ENCODE measurements around the gene NALCN. TPM values are rescaled to one million over a fixed set of nuclear protein-coding genes. Genes with fewer than 3 reads are reported as not detected.

The NALCN gene
- total RNA-seq, 2 donors from 2014 or later = 0.11 TPM; not detected in 1

- Mint-ChIP-seq H3K9me3 (no peaks in the 10 kb centered on the region), H3K27ac (no peak overlapping the region), H3K4me3 (no peak overlapping the region), H3K27me3 (ENCODE audit: insufficient read depth) (no peaks in the 10 kb centered on the region), H3K4me1 (peaks cover 6% of the 10 kb centered on the region), H3K36me3 (ENCODE audit: low read depth) (no peaks in the 10 kb centered on the region)
- Histone ChIP-seq H3K36me3 (ENCODE audit: control insufficient read depth, insufficient read depth, low read length) (no peaks in the 10 kb centered on the region), H3K27me3 (ENCODE audit: control insufficient read depth, insufficient read depth, low read length, poor library complexity, severe bottlenecking) (no peaks in the 10 kb centered on the region), H3K9ac (ENCODE audit: extremely low read depth, low read length, poor library complexity, severe bottlenecking) (no peak overlapping the region), H3K4me1 (ENCODE audit: control insufficient read depth, insufficient read depth, low read length) (no peaks in the 10 kb centered on the region), H3K27ac (ENCODE audit: low read depth, low read length) (no peak overlapping the region), H3K4me3 (ENCODE audit: low read length) (no peak overlapping the region), H3K9me3 (ENCODE audit: control insufficient read depth, low read length) (no peaks in the 10 kb centered on the region)
- DNase-seq = no peak
- 100% methylated on average over 1 of the region's 1 CpG; no CpG with 5 or more reads in 1 of the 2 experiments for WGBS, 2 experiments (ENCODE audit: insufficient coverage in 1 of 2, insufficient read length in 1 of 2)
- no peak for TF ChIP-seq CTCF (conservative IDR thresholded peaks at IDR 0.05)
Measured at GRCh38 chr13:101341464-101341863, 74.8 kb downstream of the NALCN start.

GRCh38 chr13:101339202-101339601 lies 77.1 kb downstream of the NALCN start:
- DNase-seq = no peak
- H3K9ac ChIP-seq (ENCODE audit: extremely low read depth, low read length, poor library complexity, severe bottlenecking) = no peak overlapping the region
- H3K27ac Mint-ChIP-seq = no peak overlapping the region

GRCh38 chr13:101332583-101332982 lies 83.7 kb downstream of the NALCN start:
- 91 to 94% methylated on average over 3 to 4 of the region's 5 CpGs for WGBS, 2 experiments (ENCODE audit: insufficient coverage in 1 of 2, insufficient read length in 1 of 2)
- no peak for DNase-seq
- Mint-ChIP-seq H3K9me3 (no peaks in the 10 kb centered on the region), H3K36me3 (ENCODE audit: low read depth) (no peaks in the 10 kb centered on the region), H3K27ac (no peak overlapping the region), H3K27me3 (ENCODE audit: insufficient read depth) (no peaks in the 10 kb centered on the region), H3K4me1 (no peaks in the 10 kb centered on the region), H3K4me3 (no peak overlapping the region)
- no peaks in the 10 kb centered on the region for H3K9me3 ChIP-seq (ENCODE audit: control insufficient read depth, low read length)
- H3K9ac ChIP-seq (ENCODE audit: extremely low read depth, low read length, poor library complexity, severe bottlenecking) = no peak overlapping the region
- H3K27me3 ChIP-seq (ENCODE audit: control insufficient read depth, insufficient read depth, low read length, poor library complexity, severe bottlenecking) = no peaks in the 10 kb centered on the region
- H3K4me3 ChIP-seq (ENCODE audit: low read length) = no peak overlapping the region
- no peaks in the 10 kb centered on the region for H3K36me3 ChIP-seq (ENCODE audit: control insufficient read depth, insufficient read depth, low read length)
- H3K27ac ChIP-seq (ENCODE audit: low read depth, low read length) = no peak overlapping the region
- no peaks in the 10 kb centered on the region for H3K4me1 ChIP-seq (ENCODE audit: control insufficient read depth, insufficient read depth, low read length)
- no peak for TF ChIP-seq CTCF (conservative IDR thresholded peaks at IDR 0.05)

More at GRCh38 chr13:101339202-101339601, 77.1 kb downstream of the NALCN start:
- Histone ChIP-seq H3K4me3 (ENCODE audit: low read length) (no peak overlapping the region), H3K4me1 (ENCODE audit: control insufficient read depth, insufficient read depth, low read length) (no peaks in the 10 kb centered on the region), H3K36me3 (ENCODE audit: control insufficient read depth, insufficient read depth, low read length) (no peaks in the 10 kb centered on the region), H3K27ac (ENCODE audit: low read depth, low read length) (no peak overlapping the region), H3K27me3 (ENCODE audit: control insufficient read depth, insufficient read depth, low read length, poor library complexity, severe bottlenecking) (no peaks in the 10 kb centered on the region), H3K9me3 (ENCODE audit: control insufficient read depth, low read length) (no peaks in the 10 kb centered on the region)
- H3K9me3 Mint-ChIP-seq = no peaks in the 10 kb centered on the region
- H3K27me3 Mint-ChIP-seq (ENCODE audit: insufficient read depth) = no peaks in the 10 kb centered on the region
- 82 to 91% methylated on average over 4 to 5 of the region's 5 CpGs for WGBS, 2 experiments (ENCODE audit: insufficient coverage in 1 of 2, insufficient read length in 1 of 2)
- H3K36me3 Mint-ChIP-seq (ENCODE audit: low read depth) = no peaks in the 10 kb centered on the region
- TF ChIP-seq CTCF (conservative IDR thresholded peaks at IDR 0.05) = no peak
- H3K4me1 Mint-ChIP-seq = peaks cover 6% of the 10 kb centered on the region
- H3K4me3 Mint-ChIP-seq = no peak overlapping the region
